GM12872 (cell line): ENCODE results near the gene ANO2.

Experiments
- CTCF ChIP-seq: IDR thresholded peaks from 3 replicates; pipeline ENCODE4 v1.5.1; 2011; ENCODE audit warnings: low read depth, mild to moderate bottlenecking, low read length, moderate library complexity; ENCODE audit not compliant: insufficient read depth

The ANO2 gene

GRCh38 chr12:5736016-5736415 is 209.0 kb downstream of the ANO2 start:
- no peak for TF ChIP-seq CTCF

- no peak for TF ChIP-seq CTCF
Observed at GRCh38 chr12:5733916-5734315, 211.1 kb downstream of the ANO2 start.

GRCh38 chr12:5733136-5733755 is 211.8 kb downstream of the ANO2 start:
- TF ChIP-seq CTCF = no peak

- no peak for TF ChIP-seq CTCF
Observed at GRCh38 chr12:5730962-5731361, 214.1 kb downstream of the ANO2 start.

GRCh38 chr12:5723711-5724252 is 221.3 kb downstream of the ANO2 start:
- TF ChIP-seq CTCF = no peak

- no peak for TF ChIP-seq CTCF
Observed at GRCh38 chr12:5723071-5723470, 222.0 kb downstream of the ANO2 start.

GRCh38 chr12:5720381-5721005 is 224.6 kb downstream of the ANO2 start:
- no peak for TF ChIP-seq CTCF
